HepG2 (cell line): ENCODE results near the gene RRAS. TPM values are rescaled to one million over a fixed set of nuclear protein-coding genes. Genes with fewer than 3 reads are reported as not detected.

ENCODE experiments used
- FOSL1 ChIP-seq: sonication (generic); formaldehyde crosslinking; IDR thresholded peaks from 2 replicates; pipeline ENCODE4 v1.9.0; 2021; ENCODE audit warnings: missing genetic modification reagents, borderline replicate concordance
- GATAD1 ChIP-seq: IDR thresholded peaks from 2 replicates; pipeline ENCODE4 v1.6.1; 2016; ENCODE audit warnings: missing genetic modification reagents, missing compliant biosample characterization
- HBP1 ChIP-seq: IDR thresholded peaks from 2 replicates; pipeline ENCODE4 v1.6.1; 2016; ENCODE audit warnings: low read depth, control low read depth
- IKZF4 ChIP-seq: sonication (generic); formaldehyde crosslinking; IDR thresholded peaks from 2 replicates; pipeline ENCODE4 v1.5.1; 2020; ENCODE audit warnings: borderline replicate concordance, mild to moderate bottlenecking, low read depth, missing genetic modification reagents; ENCODE audit errors: not compliant biosample characterization
- ISL2 ChIP-seq: sonication (generic); formaldehyde crosslinking; IDR thresholded peaks from 2 replicates; pipeline ENCODE4 v1.5.0; 2020; ENCODE audit warnings: missing genetic modification reagents
- KDM2A ChIP-seq: sonication (generic); formaldehyde crosslinking; IDR thresholded peaks from 2 replicates; pipeline ENCODE4 v1.4.0; 2020; ENCODE audit warnings: low read depth, missing genetic modification reagents, borderline replicate concordance
- LCORL ChIP-seq, 2 experiments: fragments of 450-650 bp in 1 of 2; sonication (generic) in 1 of 2; formaldehyde crosslinking in 1 of 2; IDR thresholded peaks; 2 replicates each; pipeline versions ENCODE4 v1.5.0 to v1.6.1; 2017 to 2020; ENCODE audit warnings: antibody characterized with exemption in 1 of 2, missing genetic modification reagents in 1 of 2
- MEIS1 ChIP-seq: sonication (generic); formaldehyde crosslinking; IDR thresholded peaks from 2 replicates; pipeline ENCODE4 v1.9.0; 2021; ENCODE audit warnings: mild to moderate bottlenecking, missing genetic modification reagents, moderate library complexity, borderline replicate concordance
- NFKB2 ChIP-seq: sonication (generic); formaldehyde crosslinking; IDR thresholded peaks from 2 replicates; pipeline ENCODE4 v1.4.0; 2020; ENCODE audit warnings: missing genetic modification reagents, borderline replicate concordance
- NR2F6 ChIP-seq, 2 experiments: IDR thresholded peaks; 2 replicates each; pipeline ENCODE4 v1.6.1; 2016; ENCODE audit warnings: antibody characterized with exemption in 1 of 2, mild to moderate bottlenecking in 1 of 2
- PATZ1 ChIP-seq: sonication (generic); formaldehyde crosslinking; IDR thresholded peaks from 2 replicates; pipeline ENCODE4 v1.4.0; 2020; ENCODE audit warnings: missing genetic modification reagents
- ZBTB10 ChIP-seq: sonication (generic); formaldehyde crosslinking; IDR thresholded peaks from 2 replicates; pipeline ENCODE4 v1.4.0; 2020; ENCODE audit warnings: missing genetic modification reagents, borderline replicate concordance
- ZNF274 ChIP-seq: sonication (generic); formaldehyde crosslinking; IDR thresholded peaks from 2 replicates; pipeline ENCODE4 v1.5.1; 2020; ENCODE audit warnings: mild to moderate bottlenecking, missing genetic modification reagents
- ZNF280B ChIP-seq: sonication (generic); formaldehyde crosslinking; IDR thresholded peaks from 2 replicates; pipeline ENCODE4 v1.5.0; 2020; ENCODE audit warnings: missing genetic modification reagents, mild to moderate bottlenecking, borderline replicate concordance
- ZNF546 ChIP-seq: sonication (generic); formaldehyde crosslinking; conservative IDR thresholded peaks from 2 replicates; pipeline ENCODE4 v1.8.1; 2023; ENCODE audit warnings: mild to moderate bottlenecking, missing genetic modification reagents
- ZNF570 ChIP-seq: sonication (generic); formaldehyde crosslinking; IDR thresholded peaks from 2 replicates; pipeline ENCODE4 v1.4.0; 2020; ENCODE audit warnings: mild to moderate bottlenecking, missing genetic modification reagents, borderline replicate concordance
- ZNF639 ChIP-seq: conservative IDR thresholded peaks from 2 replicates; pipeline ENCODE4 v1.6.1; 2018; ENCODE audit warnings: missing genetic modification reagents
- polyA plus RNA-seq, 8 experiments: library from polyadenylated mRNA; depleted of rRNA in 3 of 8; stranded (reverse) in 7 of 8; unstranded in 1 of 8; fragments of >200 nt; fragmentation: Illumina TruSeq in 4 of 8; extraction: Trizol in 4 of 8; gene quantifications; 2 replicates each; pipeline versions ENCODE4 v1.2.1 to v1.2.3, GENCODE V29; 2011 to 2016; ENCODE audit warnings: low read depth in 4 of 8, missing spikeins in 1 of 8, mixed read lengths in 1 of 8; ENCODE audit not compliant: insufficient read depth in 1 of 8
- total RNA-seq, 5 experiments: library from RNA; depleted of rRNA; stranded (reverse); fragments of >200 nt; fragmentation: Illumina TruSeq; extraction: Trizol; gene quantifications; 2 replicates each; pipeline ENCODE4 v1.2.3, GENCODE V29; 2016; ENCODE audit warnings: low read depth in 1 of 5

The RRAS gene
- total and polyA plus RNA-seq, 2 of the 13 experiments (the other 11 are each of a cell fraction or from before 2014, with no cell fraction given) = 1.5 to 12.0 TPM

- TF ChIP-seq HBP1 (0 out of 2 replicates have a peak, but pooled peaks have one; percentile 73), IKZF4 (CRISPR knock-in tag) (peak; percentile 30), ZNF546 (no peak), ZBTB10 (CRISPR knock-in tag) (peak; percentile 87; the same call in 1 of the 2 replicates), ZNF280B (no peak), KDM2A (peak; percentile 80), ZNF639 (CRISPR knock-in tag) (peak; percentile 96), LCORL (IDR thresholded peaks at IDR 0.05) (no peak), LCORL (CRISPR knock-in tag; IDR thresholded peaks at IDR 0.05) (peak; percentile 77; the same call in 1 of the 2 replicates), NFKB2 (CRISPR knock-in tag) (no peak; the same call in 1 of the 2 replicates), ZNF274 (CRISPR knock-in tag) (no peak), PATZ1 (CRISPR knock-in tag) (peak; percentile 41; the same call in 1 of the 2 replicates), GATAD1 (CRISPR knock-in tag) (peak; percentile 87), MEIS1 (no peak), NR2F6 (IDR thresholded peaks at IDR 0.05) (no peak), NR2F6 (CRISPR knock-in tag; IDR thresholded peaks at IDR 0.05) (peak; percentile 74), ZNF570 (CRISPR knock-in tag) (no peak), FOSL1 (CRISPR knock-in tag) (no peak), ISL2 (peak; percentile 74)
Observed at GRCh38 chr19:49641688-49642491, 1.9 kb upstream of the RRAS start, which contains the start of gene SCAF1 (continued).
